Measurements from ENCODE around the gene GLT8D2.
"Not testable (repeated sequence)": the region's sequence is repeated elsewhere in the genome, so short reads cannot be mapped to it uniquely, and the experiment has no call there.

Gene GLT8D2

GRCh38 chr12:104023710-104024109 is 26.3 kb downstream of the GLT8D2 start:
- H3K4me3 ChIP-seq (ENCODE audit: low read depth in 1 of 2, low read length in 2 of 2), result no peak overlapping the region
- no peaks in the 10 kb centered on the region for H3K4me1 ChIP-seq (ENCODE audit: insufficient read depth, low read length)
- H3K36me3 ChIP-seq (ENCODE audit: insufficient read depth, low read length), result no peaks in the 10 kb centered on the region
- H3K27me3 ChIP-seq (ENCODE audit: control insufficient read depth in 1 of 2, insufficient read depth in 2 of 2, low read length in 2 of 2), result no peaks in the 10 kb centered on the region
- no peak overlapping the region for H3K27ac ChIP-seq (ENCODE audit: low read depth, low read length)
- no peaks in the 10 kb centered on the region for H3K9me3 ChIP-seq (ENCODE audit: low read length)
- no peak overlapping the region for H3K9ac ChIP-seq (ENCODE audit: low read length)

- no peak overlapping the region for H3K27ac ChIP-seq (ENCODE audit: low read depth, low read length)
- no peak overlapping the region for H3K4me3 ChIP-seq (ENCODE audit: low read depth in 1 of 2, low read length in 2 of 2)
- no peaks in the 10 kb centered on the region for H3K36me3 ChIP-seq (ENCODE audit: insufficient read depth, low read length)
- H3K9me3 ChIP-seq (ENCODE audit: low read length), result no peaks in the 10 kb centered on the region
- no peaks in the 10 kb centered on the region for H3K4me1 ChIP-seq (ENCODE audit: insufficient read depth, low read length)
- no peak overlapping the region for H3K9ac ChIP-seq (ENCODE audit: low read length)
- H3K27me3 ChIP-seq (ENCODE audit: control insufficient read depth in 1 of 2, insufficient read depth in 2 of 2, low read length in 2 of 2), result no peaks in the 10 kb centered on the region
Measured at GRCh38 chr12:104022786-104023185, 27.2 kb downstream of the GLT8D2 start.

GRCh38 chr12:104021862-104022261 is 28.1 kb downstream of the GLT8D2 start:
- not testable (repeated sequence) for H3K4me1 ChIP-seq (ENCODE audit: insufficient read depth, low read length); H3K27me3 ChIP-seq (ENCODE audit: control insufficient read depth in 1 of 2, insufficient read depth in 2 of 2, low read length in 2 of 2); H3K36me3 ChIP-seq (ENCODE audit: insufficient read depth, low read length); H3K9me3 ChIP-seq (ENCODE audit: low read length); H3K9ac ChIP-seq (ENCODE audit: low read length); H3K4me3 ChIP-seq (ENCODE audit: low read depth in 1 of 2, low read length in 2 of 2); H3K27ac ChIP-seq (ENCODE audit: low read depth, low read length)

- Histone ChIP-seq H3K4me3 (ENCODE audit: low read depth in 1 of 2, low read length in 2 of 2) (no peak overlapping the region), H3K4me1 (ENCODE audit: insufficient read depth, low read length) (no peaks in the 10 kb centered on the region), H3K27ac (ENCODE audit: low read depth, low read length) (no peak overlapping the region), H3K9ac (ENCODE audit: low read length) (no peak overlapping the region), H3K36me3 (ENCODE audit: insufficient read depth, low read length) (peaks cover 18% of the 10 kb centered on the region), H3K9me3 (ENCODE audit: low read length) (no peaks in the 10 kb centered on the region), H3K27me3 (ENCODE audit: control insufficient read depth in 1 of 2, insufficient read depth in 2 of 2, low read length in 2 of 2) (no peaks in the 10 kb centered on the region)
Measured at GRCh38 chr12:104012331-104012730, 37.7 kb downstream of the GLT8D2 start.

- Histone ChIP-seq H3K9ac (ENCODE audit: low read length) (no peak overlapping the region), H3K27ac (ENCODE audit: low read depth, low read length) (no peak overlapping the region), H3K36me3 (ENCODE audit: insufficient read depth, low read length) (peaks cover 18% of the 10 kb centered on the region), H3K27me3 (ENCODE audit: control insufficient read depth in 1 of 2, insufficient read depth in 2 of 2, low read length in 2 of 2) (no peaks in the 10 kb centered on the region), H3K4me3 (ENCODE audit: low read depth in 1 of 2, low read length in 2 of 2) (no peak overlapping the region), H3K9me3 (ENCODE audit: low read length) (no peaks in the 10 kb centered on the region), H3K4me1 (ENCODE audit: insufficient read depth, low read length) (no peaks in the 10 kb centered on the region)
Measured at GRCh38 chr12:104011253-104011652, 38.7 kb downstream of the GLT8D2 start.

- H3K4me1 ChIP-seq (ENCODE audit: insufficient read depth, low read length), result no peaks in the 10 kb centered on the region
- no peak overlapping the region for H3K9ac ChIP-seq (ENCODE audit: low read length)
- peaks cover 18% of the 10 kb centered on the region for H3K36me3 ChIP-seq (ENCODE audit: insufficient read depth, low read length)
- no peak overlapping the region for H3K27ac ChIP-seq (ENCODE audit: low read depth, low read length)
- no peaks in the 10 kb centered on the region for H3K9me3 ChIP-seq (ENCODE audit: low read length)
- H3K4me3 ChIP-seq (ENCODE audit: low read depth in 1 of 2, low read length in 2 of 2), result no peak overlapping the region
- no peaks in the 10 kb centered on the region for H3K27me3 ChIP-seq (ENCODE audit: control insufficient read depth in 1 of 2, insufficient read depth in 2 of 2, low read length in 2 of 2)
Measured at GRCh38 chr12:104010606-104011169, 39.3 kb downstream of the GLT8D2 start.

GRCh38 chr12:104010121-104010520 is 39.9 kb downstream of the GLT8D2 start:
- H3K4me3 ChIP-seq (ENCODE audit: low read depth in 1 of 2, low read length in 2 of 2), result no peak overlapping the region
- peaks cover 15% of the 10 kb centered on the region for H3K36me3 ChIP-seq (ENCODE audit: insufficient read depth, low read length)
- H3K9me3 ChIP-seq (ENCODE audit: low read length), result no peaks in the 10 kb centered on the region
- H3K4me1 ChIP-seq (ENCODE audit: insufficient read depth, low read length), result no peaks in the 10 kb centered on the region
- H3K27me3 ChIP-seq (ENCODE audit: control insufficient read depth in 1 of 2, insufficient read depth in 2 of 2, low read length in 2 of 2), result no peaks in the 10 kb centered on the region
- H3K9ac ChIP-seq (ENCODE audit: low read length), result no peak overlapping the region
- no peak overlapping the region for H3K27ac ChIP-seq (ENCODE audit: low read depth, low read length)

GRCh38 chr12:104006929-104007328 is 43.1 kb downstream of the GLT8D2 start:
- Histone ChIP-seq H3K36me3 (ENCODE audit: insufficient read depth, low read length) (peaks cover 4% of the 10 kb centered on the region), H3K27me3 (ENCODE audit: control insufficient read depth in 1 of 2, insufficient read depth in 2 of 2, low read length in 2 of 2) (no peaks in the 10 kb centered on the region), H3K4me3 (ENCODE audit: low read depth in 1 of 2, low read length in 2 of 2) (no peak overlapping the region), H3K27ac (ENCODE audit: low read depth, low read length) (no peak overlapping the region), H3K9me3 (ENCODE audit: low read length) (no peaks in the 10 kb centered on the region), H3K4me1 (ENCODE audit: insufficient read depth, low read length) (no peaks in the 10 kb centered on the region), H3K9ac (ENCODE audit: low read length) (no peak overlapping the region)

- no peak overlapping the region for H3K4me3 ChIP-seq (ENCODE audit: low read depth in 1 of 2, low read length in 2 of 2)
- no peak overlapping the region for H3K27ac ChIP-seq (ENCODE audit: low read depth, low read length)
- H3K9ac ChIP-seq (ENCODE audit: low read length), result no peak overlapping the region
Measured at GRCh38 chr12:104003596-104003995, 46.4 kb downstream of the GLT8D2 start.

GRCh38 chr12:104002686-104003085 is 47.3 kb downstream of the GLT8D2 start:
- Histone ChIP-seq H3K4me3 (ENCODE audit: low read depth in 1 of 2, low read length in 2 of 2) (no peak overlapping the region), H3K9ac (ENCODE audit: low read length) (no peak overlapping the region), H3K9me3 (ENCODE audit: low read length) (no peaks in the 10 kb centered on the region), H3K36me3 (ENCODE audit: insufficient read depth, low read length) (no peaks in the 10 kb centered on the region), H3K4me1 (ENCODE audit: insufficient read depth, low read length) (no peaks in the 10 kb centered on the region), H3K27me3 (ENCODE audit: control insufficient read depth in 1 of 2, insufficient read depth in 2 of 2, low read length in 2 of 2) (no peaks in the 10 kb centered on the region), H3K27ac (ENCODE audit: low read depth, low read length) (no peak overlapping the region)

More at GRCh38 chr12:104003596-104003995, 46.4 kb downstream of the GLT8D2 start:
- no peaks in the 10 kb centered on the region for H3K27me3 ChIP-seq (ENCODE audit: control insufficient read depth in 1 of 2, insufficient read depth in 2 of 2, low read length in 2 of 2)
- no peaks in the 10 kb centered on the region for H3K36me3 ChIP-seq (ENCODE audit: insufficient read depth, low read length)
- no peaks in the 10 kb centered on the region for H3K4me1 ChIP-seq (ENCODE audit: insufficient read depth, low read length)
- H3K9me3 ChIP-seq (ENCODE audit: low read length), result no peaks in the 10 kb centered on the region

GRCh38 chr12:104000807-104001434 is 49.1 kb downstream of the GLT8D2 start:
- Histone ChIP-seq H3K9me3 (ENCODE audit: low read length) (no peaks in the 10 kb centered on the region), H3K4me3 (ENCODE audit: low read depth in 1 of 2, low read length in 2 of 2) (no peak overlapping the region), H3K27ac (ENCODE audit: low read depth, low read length) (no peak overlapping the region), H3K9ac (ENCODE audit: low read length) (no peak overlapping the region), H3K36me3 (ENCODE audit: insufficient read depth, low read length) (no peaks in the 10 kb centered on the region), H3K27me3 (ENCODE audit: control insufficient read depth in 1 of 2, insufficient read depth in 2 of 2, low read length in 2 of 2) (no peaks in the 10 kb centered on the region), H3K4me1 (ENCODE audit: insufficient read depth, low read length) (no peaks in the 10 kb centered on the region)

- Histone ChIP-seq H3K9me3 (ENCODE audit: low read length) (no peaks in the 10 kb centered on the region), H3K36me3 (ENCODE audit: insufficient read depth, low read length) (no peaks in the 10 kb centered on the region), H3K27ac (ENCODE audit: low read depth, low read length) (no peak overlapping the region), H3K4me3 (ENCODE audit: low read depth in 1 of 2, low read length in 2 of 2) (no peak overlapping the region), H3K27me3 (ENCODE audit: control insufficient read depth in 1 of 2, insufficient read depth in 2 of 2, low read length in 2 of 2) (no peaks in the 10 kb centered on the region), H3K4me1 (ENCODE audit: insufficient read depth, low read length) (no peaks in the 10 kb centered on the region), H3K9ac (ENCODE audit: low read length) (no peak overlapping the region)
Measured at GRCh38 chr12:103998976-103999375, 51.0 kb downstream of the GLT8D2 start.
